Brain pericyte (primary cell): Measurements from ENCODE around the gene LDLRAD3.

Experiments
- DNase-seq: peaks from one replicate; pipeline ENCODE4 v3.0.0-alpha.2; 2012; ENCODE audit warnings: low read depth, low spot score

The LDLRAD3 gene

GRCh38 chr11:36238036-36238631 is 294.3 kb downstream of the LDLRAD3 start:
- DNase-seq: no peak

GRCh38 chr11:36238881-36239280 is 295.0 kb downstream of the LDLRAD3 start:
- no peak for DNase-seq

GRCh38 chr11:36239636-36240035 is 295.8 kb downstream of the LDLRAD3 start:
- no peak for DNase-seq

GRCh38 chr11:36240173-36240572 is 296.3 kb downstream of the LDLRAD3 start:
- no peak for DNase-seq

- DNase-seq: no peak
Observed at GRCh38 chr11:36240801-36241200, 296.9 kb downstream of the LDLRAD3 start.

GRCh38 chr11:36241497-36241896 is 297.6 kb downstream of the LDLRAD3 start:
- DNase-seq: no peak

- DNase-seq: no peak
Observed at GRCh38 chr11:36243641-36244040, 299.8 kb downstream of the LDLRAD3 start.

- DNase-seq: no peak
Observed at GRCh38 chr11:36247493-36247892, 303.6 kb downstream of the LDLRAD3 start.

- DNase-seq: no peak
Observed at GRCh38 chr11:36248436-36248835, 304.6 kb downstream of the LDLRAD3 start.

- DNase-seq: peak; percentile 81
Observed at GRCh38 chr11:36249246-36249645, 305.4 kb downstream of the LDLRAD3 start.

GRCh38 chr11:36251823-36252222 is 308.0 kb downstream of the LDLRAD3 start:
- DNase-seq: no peak

- DNase-seq: no peak
Observed at GRCh38 chr11:36253238-36253637, 309.4 kb downstream of the LDLRAD3 start.

GRCh38 chr11:36254713-36255112 is 310.9 kb downstream of the LDLRAD3 start:
- DNase-seq: no peak

- no peak for DNase-seq
Observed at GRCh38 chr11:36257351-36257750, 313.5 kb downstream of the LDLRAD3 start.

GRCh38 chr11:36258730-36259360 is 315.0 kb downstream of the LDLRAD3 start:
- DNase-seq: peak; percentile 20

- no peak for DNase-seq
Observed at GRCh38 chr11:36261094-36261493, 317.2 kb downstream of the LDLRAD3 start.

GRCh38 chr11:36264011-36264972 is 320.4 kb downstream of the LDLRAD3 start:
- no peak for DNase-seq

GRCh38 chr11:36264973-36265344 is 321.1 kb downstream of the LDLRAD3 start:
- no peak for DNase-seq

- DNase-seq: no peak
Observed at GRCh38 chr11:36265793-36266628, 322.1 kb downstream of the LDLRAD3 start.

- no peak for DNase-seq
Observed at GRCh38 chr11:36266767-36267166, 322.9 kb downstream of the LDLRAD3 start.

GRCh38 chr11:36268337-36268985 is 324.6 kb downstream of the LDLRAD3 start:
- DNase-seq: no peak
